HG03439 (cell line): ENCODE results near the gene UPK3BL2.
"Not testable (repeated sequence)": the region's sequence is repeated elsewhere in the genome, so short reads cannot be mapped to it uniquely, and the experiment has no call there.

Source experiments
- ATAC-seq: cut with Tn5 transposase; IDR thresholded peaks from one replicate; pipeline ENCODE4 v1.9.1; 2021; ENCODE audit warnings: mild to moderate bottlenecking, moderate library complexity; ENCODE audit not compliant: unreplicated experiment

UPK3BL2 gene

DNA sequence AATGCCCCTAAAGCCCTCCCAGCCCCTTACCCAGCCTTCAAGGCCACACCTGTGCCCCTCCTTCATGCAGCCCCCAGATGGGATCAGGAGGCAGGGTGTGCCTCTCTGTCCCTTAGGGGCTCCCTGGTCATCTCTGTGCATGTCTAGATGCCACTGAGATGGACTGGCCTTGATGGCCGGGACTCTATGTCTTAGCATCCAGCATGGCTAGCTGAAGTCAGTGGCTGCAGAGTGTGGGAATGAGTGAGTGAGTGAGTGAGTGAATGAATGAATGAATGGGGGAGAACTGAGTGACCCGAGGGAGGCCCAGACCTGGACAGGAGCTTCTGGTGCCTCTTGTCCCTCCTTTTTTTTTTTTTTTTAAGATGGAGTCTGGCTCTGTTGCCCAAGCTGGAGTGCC lies 11.4 kb downstream of the UPK3BL2 start:
- not testable (repeated sequence) for ATAC-seq

DNA sequence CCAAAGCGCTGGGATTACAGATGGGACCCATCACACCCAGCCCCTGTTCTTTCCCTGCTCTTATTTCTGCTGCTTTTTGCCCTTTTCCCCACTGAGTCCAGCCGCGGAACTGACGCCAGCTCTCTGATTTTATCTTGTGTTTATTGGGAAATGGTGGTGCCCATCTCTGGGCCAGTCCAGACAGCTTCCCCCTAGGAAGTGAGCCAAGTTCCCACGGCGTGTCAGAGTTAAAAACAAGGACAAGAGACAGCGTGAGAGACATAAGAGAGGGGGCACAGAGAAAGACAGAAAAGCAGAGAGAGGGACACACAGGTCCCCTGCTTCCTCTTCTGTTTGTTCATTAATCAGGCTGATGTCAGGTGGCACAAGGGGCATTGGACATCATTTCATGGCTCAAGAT lies 11.9 kb downstream of the UPK3BL2 start:
- ATAC-seq = not testable (repeated sequence)

GRCh38 chr7:102527822-102528793 lies 15.4 kb downstream of the UPK3BL2 start:
- not testable (repeated sequence) for ATAC-seq

GRCh38 chr7:102527182-102527581 lies 16.3 kb downstream of the UPK3BL2 start:
- ATAC-seq = not testable (repeated sequence)

DNA sequence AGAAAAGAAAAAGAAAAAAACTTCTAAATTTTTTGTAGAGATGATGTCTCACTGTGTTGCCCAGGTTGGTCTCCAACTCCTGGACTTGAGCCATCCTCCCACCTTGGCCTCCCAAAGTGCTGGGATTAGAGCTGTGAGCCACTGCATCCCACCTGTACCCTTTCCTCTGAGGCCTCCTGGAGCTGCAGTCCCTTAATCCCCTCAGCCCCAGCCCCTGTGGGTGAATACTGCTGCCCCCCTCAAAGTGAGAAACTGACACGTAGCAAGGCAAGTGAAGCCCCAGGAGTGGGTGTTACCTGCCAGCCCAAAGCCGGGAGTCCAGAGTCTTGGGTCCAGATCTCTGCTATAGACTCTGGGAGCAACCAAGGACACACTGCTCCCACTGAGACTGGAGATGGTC lies 18.7 kb downstream of the UPK3BL2 start:
- ATAC-seq = not testable (repeated sequence)

GRCh38 chr7:102520797-102521196 lies 22.7 kb downstream of the UPK3BL2 start:
- not testable (repeated sequence) for ATAC-seq

- ATAC-seq = peak; percentile 55
These were observed 25.8 kb downstream of the UPK3BL2 start, which contains the start of gene RASA4B for GRCh38 chr7:102517550-102518147. TSS of gene RASA4B (minus strand) at chr7:102517777. CDS start at chr7:102517710, 67 bp downstream.

GRCh38 chr7:102516951-102517350 lies 26.5 kb downstream of the UPK3BL2 start:
- ATAC-seq = peak; percentile 15

DNA sequence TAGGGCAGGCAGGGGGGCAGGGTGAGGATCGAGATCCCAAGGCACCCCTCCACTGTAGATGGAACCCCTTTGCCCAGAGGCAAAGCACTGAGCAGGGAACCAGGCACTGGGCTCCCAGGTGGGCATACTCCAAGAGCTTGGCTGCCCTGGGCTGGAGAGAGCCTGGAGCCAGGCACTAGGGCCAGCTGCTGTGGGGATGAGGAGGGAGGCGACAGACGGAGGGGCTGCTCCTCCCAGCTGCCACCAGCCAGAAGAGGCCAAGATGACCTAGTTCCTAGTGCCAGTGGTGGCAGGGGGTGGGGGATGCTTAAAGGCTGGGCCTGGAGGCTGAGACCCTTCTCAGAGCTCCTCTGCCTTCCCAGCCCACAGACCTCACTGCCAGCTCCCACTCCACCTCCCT lies 27.6 kb downstream of the UPK3BL2 start:
- not testable (repeated sequence) for ATAC-seq

- peak; percentile 57 for ATAC-seq
These were observed 28.4 kb downstream of the UPK3BL2 start for GRCh38 chr7:102514881-102515721.

- ATAC-seq = not testable (repeated sequence)
These were observed 30.8 kb downstream of the UPK3BL2 start for GRCh38 chr7:102512642-102513221.

GRCh38 chr7:102511860-102512522 lies 31.5 kb downstream of the UPK3BL2 start:
- ATAC-seq = peak; percentile 28

DNA sequence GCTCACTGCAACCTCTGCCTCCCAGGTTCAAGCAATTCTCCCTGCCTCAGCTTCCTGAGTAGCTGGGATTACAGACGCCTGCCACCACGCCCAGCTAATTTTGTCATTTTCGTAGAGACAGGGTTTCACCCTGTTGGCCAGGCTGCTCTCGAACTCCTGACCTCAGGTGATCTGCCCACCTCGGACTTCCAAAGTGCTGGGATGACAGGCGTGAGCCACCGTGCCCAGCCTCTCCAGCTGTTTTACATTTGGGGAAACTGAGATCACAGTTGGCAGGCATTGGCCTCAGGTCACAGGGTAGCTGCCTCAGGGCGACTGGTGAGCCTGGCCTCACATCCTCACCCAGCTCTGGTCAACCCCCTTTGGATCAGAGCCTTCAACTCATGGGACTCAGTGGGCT lies 32.9 kb downstream of the UPK3BL2 start:
- ATAC-seq = not testable (repeated sequence)

DNA sequence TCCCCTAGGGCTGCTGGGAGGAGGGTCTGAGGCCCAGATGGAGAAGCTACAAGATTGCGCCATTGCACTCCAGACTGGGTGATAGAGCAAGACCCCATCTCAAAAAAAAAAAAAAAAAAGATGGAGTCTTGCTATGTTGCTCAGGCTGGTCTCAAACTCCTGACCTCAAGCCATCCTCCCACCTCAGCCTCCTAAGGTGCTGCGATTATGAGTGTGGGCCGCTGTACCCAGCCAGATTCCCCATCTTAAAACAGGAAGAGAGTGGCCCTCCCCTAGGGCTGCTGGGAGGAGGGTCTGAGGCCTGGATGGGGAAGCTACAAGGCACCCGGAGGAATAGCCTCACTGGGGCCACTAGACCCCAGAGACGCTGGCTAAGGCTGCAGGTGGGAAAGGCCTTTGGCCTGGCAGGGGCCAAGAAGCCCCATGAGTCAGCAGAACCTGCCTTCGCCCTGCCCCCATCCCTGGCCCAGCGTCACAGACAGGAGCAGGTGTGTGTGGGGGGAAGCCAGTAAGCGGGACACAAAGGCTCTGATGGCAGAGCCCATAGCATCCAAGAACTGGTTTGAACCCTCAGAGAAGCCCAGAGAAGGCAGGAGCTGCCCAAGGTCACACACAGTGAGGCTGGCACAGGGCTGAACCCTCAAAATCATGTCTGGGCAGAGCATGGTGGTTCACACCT lies 35.9 kb downstream of the UPK3BL2 start:
- ATAC-seq = not testable (repeated sequence)

GRCh38 chr7:102505298-102506185 lies 38.0 kb downstream of the UPK3BL2 start:
- ATAC-seq = not testable (repeated sequence)

GRCh38 chr7:102503141-102503540 lies 40.4 kb downstream of the UPK3BL2 start:
- ATAC-seq = not testable (repeated sequence)

DNA sequence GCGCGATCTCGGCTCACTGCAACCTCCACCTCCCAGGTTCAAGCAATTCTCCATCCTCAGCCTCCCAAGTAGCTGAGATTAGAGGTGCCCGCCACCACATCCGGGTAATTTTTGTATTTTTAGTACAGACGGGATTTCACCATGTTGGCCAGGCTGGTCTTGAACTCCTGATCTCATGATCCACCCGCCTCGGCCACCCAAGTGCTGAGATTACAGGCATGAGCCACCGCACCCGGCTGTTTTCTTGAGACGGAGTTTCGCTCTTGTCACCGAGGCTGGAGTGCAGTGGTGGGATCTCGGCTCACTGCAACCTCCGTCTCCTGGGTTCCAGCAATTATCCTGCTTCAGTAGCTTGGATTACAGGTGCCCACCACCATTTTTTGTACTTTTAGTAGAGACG lies 45.2 kb downstream of the UPK3BL2 start:
- ATAC-seq = not testable (repeated sequence)

GRCh38 chr7:102497308-102497707 lies 46.2 kb downstream of the UPK3BL2 start:
- not testable (repeated sequence) for ATAC-seq
